GM19099 (cell line): ENCODE data around the gene DKK3.

ENCODE experiments used
- POLR2A ChIP-seq: IDR thresholded peaks from 3 replicates; pipeline ENCODE4 v1.6.1; 2011; ENCODE audit warnings: low read depth; ENCODE audit not compliant: insufficient read length; ENCODE audit errors: extremely low read depth

The DKK3 gene

DNA sequence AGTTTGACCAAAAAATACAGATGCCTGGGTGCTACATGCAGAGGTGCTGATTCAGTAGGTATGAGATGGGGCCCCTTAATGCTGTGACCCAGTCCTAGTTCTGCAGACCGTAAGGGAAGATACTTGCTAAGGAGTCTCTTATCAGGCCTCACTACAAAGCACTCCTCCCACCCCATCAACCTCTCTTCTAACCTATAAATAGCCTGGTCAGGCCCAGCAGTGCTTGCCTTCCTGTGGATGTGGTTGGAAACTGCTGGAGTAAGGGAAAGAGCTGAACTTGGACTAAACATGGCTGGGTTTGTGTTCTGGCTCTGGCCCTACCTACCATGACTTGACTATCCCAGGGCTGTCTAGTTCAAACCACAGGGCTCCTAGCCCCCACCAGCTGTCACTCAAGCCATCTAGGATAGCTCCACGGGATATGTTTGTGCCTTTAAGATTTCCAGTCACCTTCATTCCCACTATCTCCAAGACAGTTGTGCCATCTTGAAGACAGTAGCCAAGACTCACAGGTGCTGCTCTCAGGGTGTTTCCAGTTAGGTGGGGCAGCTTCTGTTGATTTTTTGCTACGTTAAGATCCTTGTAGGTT is 9.5 kb upstream of the DKK3 start:
- no peak for TF ChIP-seq POLR2A

GRCh38 chr11:12017243-12017678 is 8.8 kb upstream of the DKK3 start:
- no peak for TF ChIP-seq POLR2A

DNA sequence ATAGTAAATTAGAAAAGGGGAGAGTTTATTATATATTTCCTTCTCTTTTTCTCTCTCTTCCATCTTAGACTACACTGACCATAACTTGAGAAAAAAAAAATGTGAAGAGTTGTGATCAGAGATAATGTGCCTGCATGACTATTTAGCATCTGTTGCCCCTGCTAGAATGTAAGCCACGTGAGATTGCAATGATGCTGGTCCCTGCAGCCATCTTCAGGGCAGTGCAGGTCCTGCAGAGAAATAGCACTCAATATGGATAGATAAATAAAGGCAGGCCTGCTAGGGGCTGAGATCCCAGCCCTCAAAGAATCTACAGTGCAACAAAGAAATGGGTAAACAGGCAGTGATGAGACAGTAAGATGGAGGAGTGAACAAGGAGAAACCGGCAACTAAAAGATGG is 7.8 kb upstream of the DKK3 start:
- TF ChIP-seq POLR2A = no peak

- TF ChIP-seq POLR2A = no peak
Measured at GRCh38 chr11:12015486-12015885, 7.1 kb upstream of the DKK3 start.

- no peak for TF ChIP-seq POLR2A
Measured at GRCh38 chr11:12013781-12014180, 5.4 kb upstream of the DKK3 start.

GRCh38 chr11:12009617-12010321 is 1.3 kb upstream of the DKK3 start:
- TF ChIP-seq POLR2A = no peak

DNA sequence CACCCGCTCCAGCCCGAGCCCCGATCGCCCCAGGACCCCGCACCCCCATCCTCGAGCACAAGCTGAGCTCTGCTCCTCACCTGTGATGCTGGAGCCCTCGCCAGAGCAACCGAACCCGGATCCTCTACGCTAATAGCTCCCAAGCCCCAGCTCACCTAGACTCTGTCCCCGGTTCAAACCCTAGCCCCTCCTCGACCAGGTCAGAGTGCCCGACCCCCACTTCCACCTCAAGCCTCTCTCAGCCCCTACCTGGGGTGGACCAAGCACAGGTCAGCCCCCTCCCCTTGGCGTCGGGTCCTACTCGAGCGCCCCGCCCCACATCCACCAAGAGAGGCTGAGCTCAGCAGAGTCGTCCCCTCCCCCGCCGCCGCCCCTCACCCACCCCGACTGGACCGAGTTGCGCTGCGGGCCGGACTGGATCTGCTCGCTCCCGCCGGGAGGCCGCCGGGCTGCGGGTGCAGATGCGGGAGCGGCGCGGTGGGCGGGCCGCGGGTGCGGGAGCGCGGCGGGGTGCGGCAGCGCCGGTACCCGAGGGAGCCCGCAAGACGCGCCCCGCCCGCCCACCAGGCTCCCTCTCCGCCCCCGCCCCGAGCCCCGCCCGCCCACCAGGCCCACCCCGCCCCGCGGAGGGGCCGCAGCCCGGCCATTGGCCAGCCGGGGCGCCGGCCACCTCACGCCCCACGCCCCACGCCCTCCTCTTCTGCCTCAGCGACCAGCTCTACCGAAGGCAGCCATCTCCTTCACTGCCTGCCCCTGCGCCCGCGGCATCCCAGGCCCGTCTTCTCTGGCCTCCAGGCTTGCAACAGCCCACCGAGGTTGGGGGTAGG is 577 bp upstream of the DKK3 start:
- no peak for TF ChIP-seq POLR2A

DNA sequence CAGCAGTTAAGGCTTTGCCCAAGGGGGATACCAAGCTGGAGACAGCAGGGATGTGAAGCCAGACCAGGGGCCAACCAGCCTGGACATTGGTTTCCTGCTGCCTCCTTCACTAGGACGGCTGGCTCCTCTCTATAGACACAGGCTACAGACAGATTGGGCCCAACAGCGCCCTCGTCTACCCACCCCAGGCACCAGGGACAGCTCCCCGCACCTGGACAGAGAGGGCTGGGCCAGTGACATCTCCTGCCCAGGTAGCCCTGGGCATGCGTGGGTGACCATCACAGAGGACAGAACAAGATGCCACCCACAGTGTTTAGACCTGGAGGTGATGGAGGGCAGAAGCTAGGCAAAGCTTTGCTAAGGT is 1.2 kb downstream of the DKK3 start:
- TF ChIP-seq POLR2A = no peak

- TF ChIP-seq POLR2A = no peak
Measured at GRCh38 chr11:12006552-12007229, 1.7 kb downstream of the DKK3 start.

GRCh38 chr11:12005476-12005875 is 3.0 kb downstream of the DKK3 start:
- no peak for TF ChIP-seq POLR2A

GRCh38 chr11:12005061-12005460 is 3.4 kb downstream of the DKK3 start:
- no peak for TF ChIP-seq POLR2A

DNA sequence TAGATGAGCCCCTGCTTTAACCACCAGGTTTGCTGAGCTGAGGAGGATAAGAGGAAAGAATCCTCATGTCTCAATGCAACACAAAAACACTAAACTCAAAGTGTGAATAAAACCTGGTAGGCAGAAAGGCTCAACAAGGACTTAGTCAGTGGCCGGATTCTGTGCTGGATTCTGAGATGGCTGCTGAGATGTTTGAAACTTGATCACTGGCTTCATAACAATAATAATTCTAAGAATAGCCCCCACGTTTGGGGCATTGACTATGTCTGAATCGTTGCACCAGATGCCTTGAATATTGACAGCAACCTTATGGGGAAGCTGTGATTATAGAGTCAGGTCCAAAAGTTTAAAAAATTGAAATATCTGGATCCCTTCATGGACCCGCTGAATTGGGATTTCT is 4.6 kb downstream of the DKK3 start:
- TF ChIP-seq POLR2A = no peak

- no peak for TF ChIP-seq POLR2A
Measured at GRCh38 chr11:12003336-12003735, 5.1 kb downstream of the DKK3 start.

DNA sequence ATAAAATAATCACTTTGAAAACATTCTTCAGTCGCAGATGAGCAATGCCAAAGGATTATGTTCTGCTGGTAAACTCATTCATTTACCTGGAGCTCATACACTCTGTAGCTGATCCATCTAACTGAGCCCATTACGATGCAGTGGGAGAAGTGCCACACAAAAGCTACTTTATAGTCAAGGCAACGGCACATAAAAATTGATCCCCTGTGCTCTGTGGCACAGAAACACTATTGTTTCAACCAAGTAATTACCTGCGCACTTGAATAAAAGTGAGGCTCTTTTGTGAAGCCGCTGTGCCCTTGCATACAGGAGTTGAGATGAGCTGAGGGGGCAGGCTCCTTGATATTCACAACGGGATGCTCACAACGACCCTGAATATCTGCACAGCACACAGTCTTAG is 7.2 kb downstream of the DKK3 start:
- TF ChIP-seq POLR2A = no peak

GRCh38 chr11:11998091-11998781 is 10.2 kb downstream of the DKK3 start:
- no peak for TF ChIP-seq POLR2A

DNA sequence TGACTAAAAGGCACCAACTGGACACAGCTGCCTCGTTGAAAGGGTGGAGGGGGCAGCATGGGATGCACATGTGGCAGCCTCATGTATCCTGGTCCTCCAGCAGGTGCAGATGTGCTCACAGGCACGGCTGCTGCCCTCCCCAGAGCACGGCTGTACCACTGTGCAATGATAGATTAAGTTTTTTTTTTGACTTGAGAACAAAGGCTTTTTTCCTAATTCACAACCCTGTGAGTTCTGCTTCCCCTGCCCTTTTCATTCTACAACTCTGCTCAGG is 11.4 kb downstream of the DKK3 start:
- no peak for TF ChIP-seq POLR2A
